ENCODE data around the gene NPNT.

NPNT gene

DNA sequence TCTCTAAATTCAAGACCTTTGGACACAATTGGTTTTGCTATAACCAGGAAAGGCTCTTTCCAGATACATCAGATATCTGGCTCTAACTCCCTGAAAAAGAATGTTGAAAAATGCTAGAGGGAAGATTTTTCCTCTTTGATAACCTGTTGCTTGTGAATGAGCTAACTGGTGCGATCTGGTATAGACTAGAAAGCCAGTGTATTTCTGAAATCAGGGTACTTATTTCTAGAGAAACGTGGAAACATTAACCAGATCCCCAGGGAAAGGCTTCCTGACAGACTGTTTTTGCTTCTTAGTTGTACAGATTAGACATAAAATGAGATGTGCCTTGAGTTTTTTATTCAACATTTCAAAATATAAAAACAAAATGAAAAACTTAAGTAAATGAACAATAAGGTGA lies 107.7 kb downstream of the NPNT start:
- no peak for TF ChIP-seq GATA2 (IDR thresholded peaks at IDR 0.05; ENCODE audit: low read depth, low read length)
- no peak for TF ChIP-seq GATA3 (IDR thresholded peaks at IDR 0.05; ENCODE audit: low read depth, low read length)

DNA sequence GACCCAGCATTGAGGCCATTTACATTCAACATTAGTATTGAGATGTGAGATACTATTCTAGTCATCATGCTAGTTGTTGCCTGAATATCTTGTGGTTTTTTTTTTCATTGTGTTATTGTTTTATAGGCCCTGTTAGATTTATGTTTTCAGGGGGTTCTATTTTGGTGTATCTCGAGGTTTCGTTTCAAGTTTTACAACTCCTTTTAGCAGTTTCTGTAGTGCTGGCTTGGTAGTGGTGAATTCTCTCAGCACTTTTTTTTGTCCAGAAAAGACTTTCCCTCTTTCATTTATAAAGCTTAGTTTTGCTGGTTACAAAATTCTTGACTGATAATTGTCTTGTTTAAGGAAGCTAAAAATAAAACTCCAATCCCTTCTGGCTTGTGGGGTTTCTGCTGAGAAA lies 115.5 kb downstream of the NPNT start:
- TF ChIP-seq GATA2 (IDR thresholded peaks at IDR 0.05; ENCODE audit: low read depth, low read length) (no peak), GATA3 (IDR thresholded peaks at IDR 0.05; ENCODE audit: low read depth, low read length) (no peak)

DNA sequence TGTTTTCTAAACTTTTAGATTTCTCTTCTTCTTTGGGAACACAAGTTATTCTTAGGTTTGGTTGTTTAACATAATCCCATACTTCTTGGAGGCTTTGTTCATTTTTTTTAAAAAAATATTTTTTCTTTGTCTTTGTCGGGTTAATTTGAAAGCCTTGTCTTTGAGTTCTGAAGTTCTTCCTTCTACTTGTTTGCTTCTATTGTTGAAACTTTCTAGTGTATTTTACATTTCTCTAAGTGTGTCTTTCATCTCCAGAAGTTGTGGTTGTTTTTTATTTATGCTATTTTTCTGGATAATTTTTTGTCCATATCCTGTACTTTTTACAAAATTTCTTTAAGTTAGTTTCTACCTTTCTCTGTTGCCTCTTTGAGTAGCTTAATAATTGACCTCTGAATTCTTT lies 116.1 kb downstream of the NPNT start:
- no peak for TF ChIP-seq GATA2 (IDR thresholded peaks at IDR 0.05; ENCODE audit: low read depth, low read length)
- no peak for TF ChIP-seq GATA3 (IDR thresholded peaks at IDR 0.05; ENCODE audit: low read depth, low read length)

DNA sequence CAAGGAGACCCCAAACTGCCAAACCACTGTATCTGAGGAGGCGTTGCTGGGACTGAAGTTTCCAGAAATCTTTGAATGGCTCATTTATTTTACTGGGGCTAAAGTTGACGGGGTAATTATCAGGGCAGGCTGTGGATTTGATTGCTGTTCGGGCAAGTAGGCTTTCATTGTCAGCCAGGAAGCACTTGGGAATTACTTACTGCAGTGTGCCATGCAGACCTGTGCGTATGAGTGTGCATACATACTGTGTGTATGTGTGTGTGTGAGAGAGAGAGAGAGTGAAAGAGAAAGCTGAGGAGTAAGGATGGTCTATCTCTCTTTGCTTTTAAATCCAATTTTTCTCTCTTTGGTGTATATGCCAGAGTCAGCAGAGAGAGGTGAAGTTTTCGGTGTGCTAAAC lies 122.7 kb downstream of the NPNT start:
- no peak for TF ChIP-seq GATA2 (IDR thresholded peaks at IDR 0.05; ENCODE audit: low read depth, low read length)
- TF ChIP-seq GATA3 (IDR thresholded peaks at IDR 0.05; ENCODE audit: low read depth, low read length), result no peak

DNA sequence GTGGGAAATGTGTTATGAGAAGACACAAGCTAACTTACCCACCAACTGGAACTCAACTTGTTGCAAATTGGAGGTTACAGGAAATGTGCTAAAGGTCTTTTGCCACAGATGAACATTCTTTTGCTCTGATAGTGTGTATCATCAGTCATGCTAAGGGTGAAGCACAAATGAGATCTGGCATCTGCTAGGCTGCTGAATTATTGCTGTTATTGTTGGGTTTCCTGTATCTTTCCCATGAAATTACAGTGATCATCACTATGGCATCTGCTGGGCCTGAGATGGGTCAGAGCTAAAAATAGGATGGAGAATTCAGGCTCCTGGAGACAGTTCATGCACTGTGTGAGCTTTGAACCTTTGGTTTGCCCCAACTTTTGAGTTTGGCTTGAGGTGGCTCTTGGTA lies 124.5 kb downstream of the NPNT start:
- TF ChIP-seq GATA2 (IDR thresholded peaks at IDR 0.05; ENCODE audit: low read depth, low read length), result no peak
